Measurements from ENCODE around the gene DHX57. TPM values are rescaled to one million over a fixed set of nuclear protein-coding genes. Genes with fewer than 3 reads are reported as not detected.

Gene DHX57
- total RNA-seq, 1 experiment from 2014 or later: 27.5 TPM

DNA sequence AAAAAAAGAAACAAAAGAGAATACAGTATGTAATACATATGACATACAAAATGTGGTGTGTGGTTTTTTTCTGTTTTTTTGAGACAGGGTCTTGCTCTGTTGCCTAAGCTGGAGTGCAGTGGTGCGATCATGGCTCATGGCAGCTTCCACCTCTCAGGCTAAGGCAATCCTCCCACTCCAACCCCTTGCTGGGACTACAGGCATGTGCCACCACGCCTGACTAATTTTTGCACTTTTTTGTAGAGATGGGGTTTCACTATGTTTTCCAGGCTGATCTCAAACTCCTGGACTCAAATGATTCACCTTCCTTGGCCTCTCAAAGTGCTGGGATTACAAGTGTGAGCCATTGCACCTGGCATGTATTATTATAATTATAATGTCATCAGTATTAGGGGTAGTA lies 38.9 kb downstream of the DHX57 start:
- Histone ChIP-seq H2BK20ac (ENCODE audit: low read depth, low read length, poor library complexity, severe bottlenecking) (no peak overlapping the region), H3K18ac (ENCODE audit: insufficient read length, low read depth, low read length) (no peak overlapping the region), H3K79me1 (ENCODE audit: insufficient read depth, low read depth, low read length, poor library complexity, severe bottlenecking) (no peaks in the 10 kb centered on the region), H3K9me3 (ENCODE audit: control insufficient read depth, low read depth, low read length) (no peaks in the 10 kb centered on the region), H3K23ac (ENCODE audit: insufficient read length, low read depth, low read length) (no peak overlapping the region), H4K91ac (ENCODE audit: insufficient read length, low read depth, low read length) (no peak overlapping the region), H3K27me3 (ENCODE audit: insufficient read depth, low read length) (no peaks in the 10 kb centered on the region), H3K79me2 (ENCODE audit: insufficient read depth, low read length) (no peaks in the 10 kb centered on the region), H3K23me2 (ENCODE audit: insufficient read length, low read depth, low read length, poor library complexity, severe bottlenecking) (no peaks in the 10 kb centered on the region), H2BK12ac (ENCODE audit: insufficient read length, low read depth, low read length) (no peak overlapping the region), H3K4me1 (ENCODE audit: insufficient read depth, low read length) (no peaks in the 10 kb centered on the region), H3T11ph (ENCODE audit: low read length) (no peak overlapping the region), H2AFZ (ENCODE audit: low read length) (no peak overlapping the region), H4K8ac (replicated peaks; ENCODE audit: insufficient read length, low read depth, low read length) (no peak overlapping the region), H3K14ac (ENCODE audit: insufficient read depth, low read length) (no peak overlapping the region), H4K20me1 (ENCODE audit: control insufficient read depth, insufficient read depth, insufficient read length) (no peaks in the 10 kb centered on the region), H3K4ac (ENCODE audit: low read depth, low read length) (no peak overlapping the region), H3K4me2 (ENCODE audit: insufficient read depth, insufficient read length, low read length) (no peak overlapping the region), H2BK15ac (ENCODE audit: low read depth, low read length) (no peak overlapping the region), H3K56ac (ENCODE audit: insufficient read length, low read depth, low read length) (no peak overlapping the region), H2BK5ac (ENCODE audit: insufficient read length, low read length) (no peak overlapping the region), H3K27ac (ENCODE audit: insufficient read length, low read depth, low read length) (no peak overlapping the region), H2AK5ac (ENCODE audit: insufficient read length, low read length) (no peak overlapping the region), H3K9ac (ENCODE audit: extremely low read depth, insufficient read length, low read length) (no peak overlapping the region), H4K5ac (ENCODE audit: insufficient read length, low read depth, low read length) (no peak overlapping the region), H2BK120ac (ENCODE audit: low read depth, low read length, poor library complexity, severe bottlenecking) (no peak overlapping the region)
- Mint-ChIP-seq H3K4me3 (no peak overlapping the region), H3K36me3 (ENCODE audit: insufficient read depth in 1 of 3, low read depth in 3 of 3) (peaks cover 5 to 45% (median 18%) of the 10 kb centered on the region in 3 experiments; a peak in 6 of 7 replicates), H3K4me1 (no peaks in the 10 kb centered on the region), H3K27me3 (ENCODE audit: low read depth) (no peaks in the 10 kb centered on the region), H3K9me3 (no peaks in the 10 kb centered on the region), H3K27ac (no peak overlapping the region)
- TF ChIP-seq, protein P1, sequence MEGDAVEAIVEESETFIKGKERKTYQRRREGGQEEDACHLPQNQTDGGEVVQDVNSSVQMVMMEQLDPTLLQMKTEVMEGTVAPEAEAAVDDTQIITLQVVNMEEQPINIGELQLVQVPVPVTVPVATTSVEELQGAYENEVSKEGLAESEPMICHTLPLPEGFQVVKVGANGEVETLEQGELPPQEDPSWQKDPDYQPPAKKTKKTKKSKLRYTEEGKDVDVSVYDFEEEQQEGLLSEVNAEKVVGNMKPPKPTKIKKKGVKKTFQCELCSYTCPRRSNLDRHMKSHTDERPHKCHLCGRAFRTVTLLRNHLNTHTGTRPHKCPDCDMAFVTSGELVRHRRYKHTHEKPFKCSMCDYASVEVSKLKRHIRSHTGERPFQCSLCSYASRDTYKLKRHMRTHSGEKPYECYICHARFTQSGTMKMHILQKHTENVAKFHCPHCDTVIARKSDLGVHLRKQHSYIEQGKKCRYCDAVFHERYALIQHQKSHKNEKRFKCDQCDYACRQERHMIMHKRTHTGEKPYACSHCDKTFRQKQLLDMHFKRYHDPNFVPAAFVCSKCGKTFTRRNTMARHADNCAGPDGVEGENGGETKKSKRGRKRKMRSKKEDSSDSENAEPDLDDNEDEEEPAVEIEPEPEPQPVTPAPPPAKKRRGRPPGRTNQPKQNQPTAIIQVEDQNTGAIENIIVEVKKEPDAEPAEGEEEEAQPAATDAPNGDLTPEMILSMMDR (conservative IDR thresholded peaks at IDR 0.05): no peak
- DNase-seq: no peak
- WGBS (ENCODE audit: extremely low coverage, insufficient read length, low lambda C conversion rate): no CpG with 5 or more reads among the region's 2 CpGs

Measured in H9 (cell line).